Sigmoid colon (tissue), 4 donors: ENCODE data around the gene IL12RB1.
"Not testable (repeated sequence)": the region's sequence is repeated elsewhere in the genome, so short reads cannot be mapped to it uniquely, and the experiment has no call there.

ENCODE experiments used
- CTCF ChIP-seq, 4 experiments: fragments of 450-650 bp in 3 of 4; fragments of 200-600 bp in 1 of 4; IDR thresholded peaks; one replicate each; pipeline ENCODE4 v1.5.1; 2016 to 2019; ENCODE audit warnings: antibody characterized with exemption in 4 of 4, mild to moderate bottlenecking in 3 of 4, moderate library complexity in 2 of 4
- POLR2AphosphoS5 ChIP-seq, 4 donors: sonication (generic); formaldehyde crosslinking; IDR thresholded peaks; one replicate each; pipeline ENCODE4 v1.6.1; 2017; ENCODE audit warnings: antibody characterized with exemption in 4 of 4

GRCh38 chr19:18031401-18031800 lies 55.3 kb downstream of the IL12RB1 start:
- not testable (repeated sequence) for TF ChIP-seq CTCF, POLR2AphosphoS5 (IDR thresholded peaks at IDR 0.05)
